Neural cell (in vitro differentiated cells): ENCODE results near the gene ELF1. TPM values are rescaled to one million over a fixed set of nuclear protein-coding genes. Genes with fewer than 3 reads are reported as not detected.

Experiments used
- H2AFZ ChIP-seq: fragments of 200-600, 300-800 bp; sonication (generic), shearing (Covaris generic); 2 replicates; pipeline ENCODE4 v1.6.0; 2014; ENCODE audit warnings: low read depth, mild to moderate bottlenecking, antibody characterized with exemption, low read length, moderate library complexity
- H3F3A ChIP-seq: fragments of 200-600 bp; shearing (Covaris generic); 2 replicates; pipeline ENCODE4 v1.6.1; 2016; ENCODE audit warnings: mild to moderate bottlenecking, moderate library complexity, mixed read lengths, antibody characterized with exemption, low read length; ENCODE audit not compliant: insufficient read depth, poor library complexity, severe bottlenecking
- H3K27ac ChIP-seq: fragments of 200-600, 300-800 bp; sonication (generic), shearing (Covaris generic); 2 replicates; pipeline ENCODE4 v1.5.1; 2014; ENCODE audit warnings: mild to moderate bottlenecking, low read length, moderate library complexity
- H3K27me3 ChIP-seq: fragments of 300-800, 200-600 bp; sonication (generic), shearing (Covaris generic); 2 replicates; pipeline ENCODE4 v1.6.0; 2014; ENCODE audit warnings: mild to moderate bottlenecking, low read depth, low read length, moderate library complexity; ENCODE audit not compliant: insufficient read depth
- H3K36me3 ChIP-seq: fragments of 300-800, 200-600 bp; sonication (generic), shearing (Covaris generic); 2 replicates; pipeline ENCODE4 v1.5.1; 2014; ENCODE audit warnings: mild to moderate bottlenecking, antibody characterized with exemption, low read length, moderate library complexity; ENCODE audit not compliant: insufficient read depth
- H3K4me2 ChIP-seq: fragments of 300-800, 200-600 bp; sonication (generic), shearing (Covaris generic); 2 replicates; pipeline ENCODE4 v1.6.0; 2014; ENCODE audit warnings: mild to moderate bottlenecking, low read length
- H3K4me3 ChIP-seq: fragments of 300-800, 200-600 bp; sonication (generic), shearing (Covaris generic); 2 replicates; pipeline ENCODE4 v1.5.1; 2014; ENCODE audit warnings: mild to moderate bottlenecking, low read length, moderate library complexity
- H3K79me2 ChIP-seq: fragments of 200-600 bp; shearing (Covaris generic); replicated peaks from 2 replicates; pipeline ENCODE4 v1.6.0; 2014; ENCODE audit warnings: mild to moderate bottlenecking, low read length, moderate library complexity; ENCODE audit not compliant: insufficient read depth
- H3K9ac ChIP-seq: fragments of 300-800, 200-600 bp; sonication (generic), shearing (Covaris generic); 2 replicates; pipeline ENCODE4 v1.6.1; 2016; ENCODE audit warnings: mild to moderate bottlenecking, low read length, mixed read lengths
- H3K9me2 ChIP-seq: fragments of 200-600 bp; shearing (Covaris generic); 2 replicates; pipeline ENCODE4 v1.6.1; 2016; ENCODE audit warnings: mild to moderate bottlenecking, low read length, mixed read lengths; ENCODE audit not compliant: insufficient read depth
- H3K9me3 ChIP-seq: fragments of 200-600, 300-800 bp; sonication (generic), shearing (Covaris generic); 2 replicates; pipeline ENCODE4 v1.6.1; 2016; ENCODE audit warnings: mild to moderate bottlenecking, mixed run types, low read length, moderate library complexity, mixed read lengths
- H4K20me1 ChIP-seq: fragments of 200-600 bp; shearing (Covaris generic); 2 replicates; pipeline ENCODE4 v1.6.1; 2016; ENCODE audit warnings: mild to moderate bottlenecking, mixed run types; ENCODE audit not compliant: insufficient read depth
- CTCF ChIP-seq: fragments of 450-650 bp; IDR thresholded peaks from 2 replicates; pipeline ENCODE4 v1.5.1; 2014; ENCODE audit warnings: antibody characterized with exemption, mild to moderate bottlenecking, moderate library complexity; ENCODE audit not compliant: poor library complexity, severe bottlenecking
- EP300 ChIP-seq: fragments of 450-650 bp; conservative IDR thresholded peaks from 2 replicates; pipeline ENCODE4 v1.6.1; 2014; ENCODE audit warnings: antibody characterized with exemption, mild to moderate bottlenecking, moderate library complexity; ENCODE audit not compliant: poor library complexity, severe bottlenecking
- EZH2 ChIP-seq: fragments of 200-600, 300-800 bp; shearing (Covaris generic), sonication (generic); IDR thresholded peaks from 2 replicates; pipeline ENCODE4 v1.6.1; 2014; ENCODE audit warnings: antibody characterized with exemption, low read length, borderline replicate concordance, mild to moderate bottlenecking; ENCODE audit not compliant: insufficient read depth, poor library complexity, severe bottlenecking
- MXI1 ChIP-seq: fragments of 450-650 bp; conservative IDR thresholded peaks from 2 replicates; pipeline ENCODE4 v1.6.1; 2014; ENCODE audit warnings: antibody characterized with exemption, mild to moderate bottlenecking; ENCODE audit not compliant: poor library complexity, severe bottlenecking
- POLR2AphosphoS5 ChIP-seq: IDR thresholded peaks from 2 replicates; pipeline ENCODE4 v1.6.1; 2012
- SMC3 ChIP-seq: fragments of 450-650 bp; conservative IDR thresholded peaks from 2 replicates; pipeline ENCODE4 v1.6.1; 2014; ENCODE audit warnings: antibody characterized with exemption, mild to moderate bottlenecking, moderate library complexity; ENCODE audit not compliant: poor library complexity
- TAF1 ChIP-seq: IDR thresholded peaks from 2 replicates; pipeline ENCODE4 v1.6.1; 2012; ENCODE audit warnings: low read depth
- polyA plus RNA-seq: library from polyadenylated mRNA; depleted of rRNA; stranded (reverse); fragments of >200 nt; gene quantifications from 2 replicates; pipeline ENCODE4 v1.2.3, GENCODE V29; 2014
- TF ChIP-seq, protein P1 (sequence below): IDR thresholded peaks from 2 replicates; pipeline ENCODE4 v1.6.1; 2012; ENCODE audit warnings: borderline replicate concordance

ELF1 gene
- polyA plus RNA-seq, 1 donor from 2014 or later, result 2.0 TPM

DNA sequence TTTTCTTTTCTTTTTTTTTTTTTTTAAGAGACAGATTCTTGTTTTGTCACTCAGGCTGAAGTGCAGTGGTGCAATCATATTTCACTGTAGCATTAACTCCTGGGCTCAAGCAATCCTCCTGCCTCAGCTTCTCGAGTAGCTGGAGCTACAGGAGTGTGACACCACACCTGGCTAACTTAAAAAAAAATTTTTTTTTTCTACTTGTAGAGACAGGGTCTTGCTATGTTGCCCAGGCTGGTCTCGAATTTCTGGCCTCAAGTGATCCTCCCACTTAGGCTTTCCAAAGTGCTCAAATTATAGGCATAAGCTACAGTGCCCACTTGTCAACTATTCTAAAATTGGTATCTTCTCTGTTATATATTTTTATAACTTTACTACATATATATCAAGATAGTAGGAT lies 6.6 kb downstream of the ELF1 start:
- Histone ChIP-seq H3K79me2 (no peaks in the 10 kb centered on the region), H4K20me1 (no peaks in the 10 kb centered on the region), H3K4me2 (no peak overlapping the region), H3K27me3 (no peaks in the 10 kb centered on the region), H3F3A (no peaks in the 10 kb centered on the region), H3K9ac (no peak overlapping the region), H3K27ac (no peak overlapping the region), H3K9me2 (no peaks in the 10 kb centered on the region), H3K36me3 (no peaks in the 10 kb centered on the region), H3K9me3 (no peaks in the 10 kb centered on the region), H3K4me3 (no peak overlapping the region), H2AFZ (no peak overlapping the region)
- TF ChIP-seq CTCF, result no peak
- no peak for TF ChIP-seq MXI1
- TF ChIP-seq POLR2AphosphoS5, result no peak
- no peak for TF ChIP-seq EZH2
- no peak for TF ChIP-seq TAF1

- no peak for TF ChIP-seq EZH2
- TF ChIP-seq CTCF, result no peak
- no peak for TF ChIP-seq POLR2AphosphoS5
- TF ChIP-seq TAF1, result no peak
- no peak for TF ChIP-seq MXI1
- TF ChIP-seq, protein P1, sequence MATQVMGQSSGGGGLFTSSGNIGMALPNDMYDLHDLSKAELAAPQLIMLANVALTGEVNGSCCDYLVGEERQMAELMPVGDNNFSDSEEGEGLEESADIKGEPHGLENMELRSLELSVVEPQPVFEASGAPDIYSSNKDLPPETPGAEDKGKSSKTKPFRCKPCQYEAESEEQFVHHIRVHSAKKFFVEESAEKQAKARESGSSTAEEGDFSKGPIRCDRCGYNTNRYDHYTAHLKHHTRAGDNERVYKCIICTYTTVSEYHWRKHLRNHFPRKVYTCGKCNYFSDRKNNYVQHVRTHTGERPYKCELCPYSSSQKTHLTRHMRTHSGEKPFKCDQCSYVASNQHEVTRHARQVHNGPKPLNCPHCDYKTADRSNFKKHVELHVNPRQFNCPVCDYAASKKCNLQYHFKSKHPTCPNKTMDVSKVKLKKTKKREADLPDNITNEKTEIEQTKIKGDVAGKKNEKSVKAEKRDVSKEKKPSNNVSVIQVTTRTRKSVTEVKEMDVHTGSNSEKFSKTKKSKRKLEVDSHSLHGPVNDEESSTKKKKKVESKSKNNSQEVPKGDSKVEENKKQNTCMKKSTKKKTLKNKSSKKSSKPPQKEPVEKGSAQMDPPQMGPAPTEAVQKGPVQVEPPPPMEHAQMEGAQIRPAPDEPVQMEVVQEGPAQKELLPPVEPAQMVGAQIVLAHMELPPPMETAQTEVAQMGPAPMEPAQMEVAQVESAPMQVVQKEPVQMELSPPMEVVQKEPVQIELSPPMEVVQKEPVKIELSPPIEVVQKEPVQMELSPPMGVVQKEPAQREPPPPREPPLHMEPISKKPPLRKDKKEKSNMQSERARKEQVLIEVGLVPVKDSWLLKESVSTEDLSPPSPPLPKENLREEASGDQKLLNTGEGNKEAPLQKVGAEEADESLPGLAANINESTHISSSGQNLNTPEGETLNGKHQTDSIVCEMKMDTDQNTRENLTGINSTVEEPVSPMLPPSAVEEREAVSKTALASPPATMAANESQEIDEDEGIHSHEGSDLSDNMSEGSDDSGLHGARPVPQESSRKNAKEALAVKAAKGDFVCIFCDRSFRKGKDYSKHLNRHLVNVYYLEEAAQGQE, result no peak
- no peak for TF ChIP-seq SMC3
- TF ChIP-seq EP300, result no peak
- Histone ChIP-seq H3K9me2 (no peaks in the 10 kb centered on the region), H3F3A (no peaks in the 10 kb centered on the region), H3K27me3 (no peaks in the 10 kb centered on the region), H3K4me3 (no peak overlapping the region), H3K36me3 (no peaks in the 10 kb centered on the region), H3K4me2 (no peak overlapping the region), H3K79me2 (no peaks in the 10 kb centered on the region), H3K27ac (no peak overlapping the region), H3K9me3 (no peaks in the 10 kb centered on the region), H4K20me1 (no peaks in the 10 kb centered on the region), H3K9ac (no peak overlapping the region), H2AFZ (no peak overlapping the region)
Observed at GRCh38 chr13:41011382-41011956, 7.6 kb downstream of the ELF1 start.
